Testis (tissue), 2 donors: Measurements from ENCODE around the gene CRYBA4.

Source experiments
- CTCF ChIP-seq, 3 experiments: fragments of 450-650 bp in 2 of 3; fragments of 200-600 bp in 1 of 3; sonication (generic) in 1 of 3; IDR thresholded peaks; one replicate each; pipeline ENCODE4 v1.5.1; 2016 to 2019; ENCODE audit warnings: antibody characterized with exemption in 3 of 3, mild to moderate bottlenecking in 2 of 3, moderate library complexity in 1 of 3
- POLR2A ChIP-seq: fragments of 450-650 bp; IDR thresholded peaks from one replicate; pipeline ENCODE4 v1.6.1; 2017; ENCODE audit warnings: antibody characterized with exemption, mild to moderate bottlenecking, moderate library complexity

GRCh38 chr22:26651815-26652214 lies 30.1 kb downstream of the CRYBA4 start:
- TF ChIP-seq CTCF (IDR thresholded peaks at IDR 0.05) (no peak), POLR2A (no peak)
